Osteoblast (primary cell): Measurements from ENCODE around the gene RXYLT1. TPM values are rescaled to one million over a fixed set of nuclear protein-coding genes. Genes with fewer than 3 reads are reported as not detected.

Experiments
- DNase-seq: peaks from one replicate; pipeline ENCODE4 v3.0.0; 2011; ENCODE audit warnings: low spot score, mixed read lengths; ENCODE audit not compliant: insufficient read length; ENCODE audit errors: missing footprints
- H2AFZ ChIP-seq: 2 replicates; pipeline ENCODE4 v1.6.0; 2011; ENCODE audit warnings: mild to moderate bottlenecking, low read length
- H3K27ac ChIP-seq: 2 replicates; pipeline ENCODE4 v1.5.1; 2011; ENCODE audit warnings: mild to moderate bottlenecking, low read depth, low read length, moderate library complexity
- H3K27me3 ChIP-seq: 2 replicates; pipeline ENCODE4 v1.6.0; 2012; ENCODE audit warnings: mild to moderate bottlenecking, control low read depth, inconsistent platforms, low read length, moderate library complexity; ENCODE audit not compliant: insufficient read depth
- H3K36me3 ChIP-seq: 2 replicates; pipeline ENCODE4 v1.5.1; 2011; ENCODE audit warnings: mild to moderate bottlenecking, low read length, control low read depth, moderate library complexity; ENCODE audit not compliant: insufficient read depth
- H3K4me1 ChIP-seq: 2 replicates; pipeline ENCODE4 v1.5.1; 2011; ENCODE audit warnings: mild to moderate bottlenecking, low read length, control low read depth, moderate library complexity; ENCODE audit not compliant: insufficient read depth
- H3K4me2 ChIP-seq: 2 replicates; pipeline ENCODE4 v1.6.0; 2011; ENCODE audit warnings: mild to moderate bottlenecking, low read length; ENCODE audit not compliant: insufficient read depth
- H3K4me3 ChIP-seq: fragments of 200-600 bp; sonication (generic); 3 replicates; pipeline ENCODE4 v1.5.1; 2012; ENCODE audit warnings: mild to moderate bottlenecking, low read length, inconsistent platforms; ENCODE audit not compliant: insufficient read depth
- H3K79me2 ChIP-seq: 2 replicates; pipeline ENCODE4 v1.6.0; 2012; ENCODE audit warnings: mild to moderate bottlenecking, low read length, control low read depth, inconsistent platforms; ENCODE audit not compliant: insufficient read depth
- H3K9me3 ChIP-seq: 2 replicates; pipeline ENCODE4 v1.5.1; 2011; ENCODE audit warnings: low read depth, low read length, control low read depth
- H4K20me1 ChIP-seq: 2 replicates; pipeline ENCODE4 v1.6.0; 2012; ENCODE audit warnings: mild to moderate bottlenecking, low read length, control low read depth; ENCODE audit not compliant: insufficient read depth
- CTCF ChIP-seq: IDR thresholded peaks from 2 replicates; pipeline ENCODE4 v1.5.1; 2011; ENCODE audit warnings: mild to moderate bottlenecking, low read depth, low read length, moderate library complexity; ENCODE audit errors: extremely low read depth
- total RNA-seq: library from RNA; depleted of rRNA; stranded (reverse); fragments of >200 nt; gene quantifications from 2 replicates; pipeline ENCODE4 v1.2.3, GENCODE V29; 2012

RXYLT1 gene
- total RNA-seq, 1 donor: 14.5 TPM

- Histone ChIP-seq H2AFZ (no peak overlapping the region), H3K79me2 (no peaks in the 10 kb centered on the region), H3K9me3 (no peaks in the 10 kb centered on the region), H3K4me1 (no peaks in the 10 kb centered on the region), H3K27ac (no peak overlapping the region), H4K20me1 (no peaks in the 10 kb centered on the region), H3K27me3 (no peaks in the 10 kb centered on the region), H3K4me3 (no peak overlapping the region), H3K4me2 (no peak overlapping the region), H3K36me3 (no peaks in the 10 kb centered on the region)
- no peak for DNase-seq
- no peak for TF ChIP-seq CTCF
These were observed 32.0 kb downstream of the RXYLT1 start for GRCh38 chr12:63811755-63812154.

- H4K20me1 ChIP-seq: no peaks in the 10 kb centered on the region
- H3K4me2 ChIP-seq: no peak overlapping the region
- H3K27me3 ChIP-seq: no peaks in the 10 kb centered on the region
- no peak overlapping the region for H3K4me3 ChIP-seq
- DNase-seq: no peak
- H3K79me2 ChIP-seq: no peaks in the 10 kb centered on the region
- no peaks in the 10 kb centered on the region for H3K36me3 ChIP-seq
- no peaks in the 10 kb centered on the region for H3K4me1 ChIP-seq
- H3K9me3 ChIP-seq: no peaks in the 10 kb centered on the region
- TF ChIP-seq CTCF: no peak
- H3K27ac ChIP-seq: no peak overlapping the region
- no peak overlapping the region for H2AFZ ChIP-seq
These were observed 34.5 kb downstream of the RXYLT1 start for GRCh38 chr12:63814146-63814772.

GRCh38 chr12:63815482-63815852 is 35.8 kb downstream of the RXYLT1 start:
- Histone ChIP-seq H3K27me3 (no peaks in the 10 kb centered on the region), H4K20me1 (no peaks in the 10 kb centered on the region), H3K79me2 (no peaks in the 10 kb centered on the region), H3K9me3 (no peaks in the 10 kb centered on the region), H3K4me2 (no peak overlapping the region), H3K4me3 (no peak overlapping the region), H3K4me1 (no peaks in the 10 kb centered on the region), H3K36me3 (no peaks in the 10 kb centered on the region), H2AFZ (no peak overlapping the region), H3K27ac (no peak overlapping the region)
- DNase-seq: no peak
- TF ChIP-seq CTCF: no peak

- no peaks in the 10 kb centered on the region for H3K9me3 ChIP-seq
- no peaks in the 10 kb centered on the region for H3K4me1 ChIP-seq
- no peaks in the 10 kb centered on the region for H3K79me2 ChIP-seq
- no peaks in the 10 kb centered on the region for H4K20me1 ChIP-seq
- H3K4me3 ChIP-seq: no peak overlapping the region
- H3K27ac ChIP-seq: no peak overlapping the region
- H3K27me3 ChIP-seq: no peaks in the 10 kb centered on the region
- H3K4me2 ChIP-seq: no peak overlapping the region
- no peak for TF ChIP-seq CTCF
- H2AFZ ChIP-seq: no peak overlapping the region
- DNase-seq: no peak
- no peaks in the 10 kb centered on the region for H3K36me3 ChIP-seq
These were observed 36.3 kb downstream of the RXYLT1 start for GRCh38 chr12:63816031-63816430.
